GM18526 (cell line): ENCODE data around the gene TVP23C.

Experiments used
- POLR2A ChIP-seq: IDR thresholded peaks from 3 replicates; pipeline ENCODE4 v1.6.1; 2011; ENCODE audit not compliant: insufficient read length; ENCODE audit errors: extremely low read depth

The TVP23C gene

DNA sequence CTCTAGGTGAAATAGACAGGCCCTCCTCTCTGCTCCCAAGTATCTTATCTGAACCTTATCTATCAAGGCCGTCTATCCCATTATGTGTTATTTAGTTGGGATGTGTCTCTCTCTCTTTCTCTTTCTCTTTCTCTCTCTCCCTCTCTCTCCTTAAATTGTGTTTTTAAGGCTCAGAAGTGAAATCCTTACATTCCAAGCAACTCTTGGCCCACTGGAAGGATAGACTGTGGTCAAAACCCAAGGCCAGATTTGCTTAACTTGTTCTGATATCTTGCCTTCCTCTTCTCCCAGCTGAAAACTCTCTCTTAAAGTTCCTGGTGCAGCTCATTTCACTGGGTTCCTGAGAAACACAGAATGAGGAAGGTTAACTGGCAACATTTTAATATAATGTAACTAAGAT, 110.5 kb downstream of the TVP23C start:
- TF ChIP-seq POLR2A = no peak
